Left ventricle myocardium inferior (tissue), 1 donor: ENCODE data around the gene SYT11. TPM values are rescaled to one million over a fixed set of nuclear protein-coding genes. Genes with fewer than 3 reads are reported as not detected.

Experiments used
- DNase-seq: peaks from one replicate; pipeline ENCODE4 v3.0.0-alpha.2; 2020
- H3K27ac ChIP-seq: fragments of 200-600 bp; replicated peaks from 2 replicates; pipeline ENCODE4 v1.8.0; 2021
- H3K27me3 ChIP-seq: fragments of 200-600 bp; 2 replicates; pipeline ENCODE4 v1.8.0; 2021; ENCODE audit warnings: low read depth
- H3K36me3 ChIP-seq: fragments of 200-600 bp; 2 replicates; pipeline ENCODE4 v1.8.0; 2021
- H3K4me1 ChIP-seq: fragments of 200-600 bp; 2 replicates; pipeline ENCODE4 v1.8.0; 2021
- H3K4me3 ChIP-seq: fragments of 200-600 bp; 2 replicates; pipeline ENCODE4 v1.8.0; 2021; ENCODE audit warnings: mild to moderate bottlenecking, moderate library complexity
- H3K9me3 ChIP-seq: fragments of 200-600 bp; replicated peaks from 2 replicates; pipeline ENCODE4 v1.8.0; 2021
- CTCF ChIP-seq: fragments of 200-600 bp; IDR thresholded peaks from 2 replicates; pipeline ENCODE4 v1.8.0; 2021; ENCODE audit warnings: antibody characterized with exemption, mild to moderate bottlenecking, borderline replicate concordance
- intact Hi-C: fragments of 100-400 bp; cut with micrococcal nuclease; formaldehyde crosslinking; loops from one replicate; pipeline ENCODE4 v1.11.0; 2022
- total RNA-seq: library from RNA; stranded (reverse); fragmentation: NEBNext Ultra II Directional; extraction: Animal tissue kit (Norgen Biotek cat#: 25700); gene quantifications from one replicate; pipeline ENCODE4 v1.2.1, GENCODE V29; 2021
- donor health status: DM: no; HTN: yes; CAD: no; lungs with severe emphysema.

The SYT11 gene
- total RNA-seq, 1 donor from 2014 or later = 11.1 TPM

GRCh38 chr1:155844860-155845421 lies 14.4 kb upstream of the SYT11 start:
- Histone ChIP-seq H3K9me3 (no peaks in the 10 kb centered on the region), H3K4me1 (peaks cover 10% of the 10 kb centered on the region), H3K4me3 (no peak overlapping the region), H3K27ac (no peak overlapping the region), H3K27me3 (no peaks in the 10 kb centered on the region), H3K36me3 (peaks cover 8% of the 10 kb centered on the region)
- no peak for DNase-seq
- TF ChIP-seq CTCF = no peak
- intact Hi-C loops = no loop called here

- H3K36me3 ChIP-seq = peaks cover 29% of the 10 kb centered on the region
- intact Hi-C loops = no loop called here
- no peak overlapping the region for H3K4me3 ChIP-seq
- no peak overlapping the region for H3K27ac ChIP-seq
- no peak for DNase-seq
- H3K4me1 ChIP-seq = peaks cover 18% of the 10 kb centered on the region
- H3K9me3 ChIP-seq = no peaks in the 10 kb centered on the region
- TF ChIP-seq CTCF = no peak
- H3K27me3 ChIP-seq = no peaks in the 10 kb centered on the region
Measured at GRCh38 chr1:155847823-155848529, 11.4 kb upstream of the SYT11 start.

- intact Hi-C loops = no loop called here
Measured at GRCh38 chr1:155850345-155850744, 9.0 kb upstream of the SYT11 start.

GRCh38 chr1:155856257-155856974 lies 3.0 kb upstream of the SYT11 start:
- Histone ChIP-seq H3K9me3 (no peaks in the 10 kb centered on the region), H3K27ac (peak overlapping the region; percentile 91), H3K4me3 (peak overlapping the region; percentile 94), H3K4me1 (peaks cover 52% of the 10 kb centered on the region), H3K36me3 (peaks cover 33% of the 10 kb centered on the region), H3K27me3 (no peaks in the 10 kb centered on the region)
- no peak for TF ChIP-seq CTCF
- intact Hi-C loops = no loop called here
- DNase-seq = no peak

More at GRCh38 chr1:155850345-155850744, 9.0 kb upstream of the SYT11 start:
- Histone ChIP-seq H3K4me1 (peaks cover 8% of the 10 kb centered on the region), H3K9me3 (no peaks in the 10 kb centered on the region), H3K4me3 (no peak overlapping the region), H3K27me3 (no peaks in the 10 kb centered on the region), H3K27ac (no peak overlapping the region), H3K36me3 (peaks cover 47% of the 10 kb centered on the region)
- TF ChIP-seq CTCF = no peak
- no peak for DNase-seq

- intact Hi-C loops = no loop called here
Measured at GRCh38 chr1:155856975-155857930, 2.1 kb upstream of the SYT11 start, which contains the start of gene GON4L. Gene GON4L (minus strand): TSS chr1:155857214. CDS start chr1:155853780, 3,434 bp downstream.

More at GRCh38 chr1:155856975-155857930, 2.1 kb upstream of the SYT11 start, which contains the start of gene GON4L:
- Histone ChIP-seq H3K36me3 (peaks cover 25% of the 10 kb centered on the region), H3K4me3 (peak within 1 kb of the TSS; percentile 94), H3K27me3 (no peaks in the 10 kb centered on the region), H3K9me3 (no peaks in the 10 kb centered on the region), H3K27ac (peak within 1 kb of the TSS; percentile 91), H3K4me1 (peaks cover 54% of the 10 kb centered on the region)
- DNase-seq = peak; percentile 89
- no peak for TF ChIP-seq CTCF
